COR-L47 (cell line): Measurements from ENCODE around the gene ARHGDIB.

ENCODE experiments used
- DNase-seq: peaks from one replicate; lab custom pipeline; 2025; lab: John Stamatoyannopoulos, UW

The ARHGDIB gene

DNA sequence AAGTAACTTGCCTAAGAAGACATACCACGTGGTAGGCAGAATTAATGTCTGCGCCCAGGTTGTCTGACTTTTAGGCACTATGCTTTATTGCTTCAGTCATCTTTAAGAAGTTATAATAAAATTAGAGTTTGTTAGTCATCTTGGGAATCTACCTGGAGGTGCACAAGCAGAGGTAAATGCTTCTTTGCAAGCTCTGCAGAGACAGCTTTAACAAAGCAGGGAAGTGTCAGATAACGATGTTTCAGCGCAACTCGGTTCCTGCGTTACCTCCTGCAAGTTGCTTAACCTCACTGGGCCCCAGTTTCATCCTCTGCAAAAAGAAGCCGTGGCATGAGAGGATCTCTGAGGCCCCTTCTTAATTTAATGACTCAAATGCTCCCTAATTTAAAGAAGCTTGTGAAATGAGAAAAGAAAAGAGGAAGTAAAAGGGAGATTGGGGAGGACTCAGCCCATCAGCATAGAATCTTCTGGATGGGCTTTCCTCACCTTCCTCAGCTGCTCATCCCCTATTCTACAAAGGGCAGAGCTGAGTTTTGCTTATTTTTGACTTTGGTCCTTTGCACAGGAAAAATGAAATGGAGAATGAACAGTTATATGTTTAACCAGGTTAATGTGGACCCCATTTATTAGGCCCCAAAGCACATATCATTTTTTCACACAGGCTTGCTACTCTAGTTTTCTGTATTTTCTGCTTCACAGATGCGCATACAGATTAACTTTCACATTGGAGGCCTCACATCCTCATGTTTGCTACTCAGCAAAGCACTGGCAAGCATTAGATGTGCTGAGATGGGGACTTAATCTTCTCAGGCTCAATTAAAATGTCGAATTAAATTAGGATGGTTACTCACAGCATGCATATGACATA lies 5.1 kb downstream of the ARHGDIB start:
- DNase-seq: no peak

DNA sequence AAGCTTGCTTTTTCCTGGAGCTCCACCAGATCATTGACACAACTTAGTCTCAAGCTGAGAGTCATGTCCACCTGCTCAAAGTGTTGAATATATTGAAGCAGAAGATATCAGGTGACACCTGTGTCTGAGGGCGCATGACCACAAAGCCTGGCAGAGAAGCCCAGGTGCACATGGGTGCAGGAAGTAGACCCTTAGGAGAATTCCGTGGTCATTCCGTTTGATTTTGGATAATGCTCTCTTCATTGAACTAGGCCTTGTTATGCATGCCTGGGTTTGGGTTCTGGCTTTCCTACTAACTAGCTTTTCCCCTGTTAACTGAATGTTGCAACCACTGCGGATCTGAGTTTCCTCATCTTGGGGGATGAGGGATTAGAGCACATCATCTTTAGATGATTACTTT lies 7.1 kb downstream of the ARHGDIB start:
- no peak for DNase-seq

DNA sequence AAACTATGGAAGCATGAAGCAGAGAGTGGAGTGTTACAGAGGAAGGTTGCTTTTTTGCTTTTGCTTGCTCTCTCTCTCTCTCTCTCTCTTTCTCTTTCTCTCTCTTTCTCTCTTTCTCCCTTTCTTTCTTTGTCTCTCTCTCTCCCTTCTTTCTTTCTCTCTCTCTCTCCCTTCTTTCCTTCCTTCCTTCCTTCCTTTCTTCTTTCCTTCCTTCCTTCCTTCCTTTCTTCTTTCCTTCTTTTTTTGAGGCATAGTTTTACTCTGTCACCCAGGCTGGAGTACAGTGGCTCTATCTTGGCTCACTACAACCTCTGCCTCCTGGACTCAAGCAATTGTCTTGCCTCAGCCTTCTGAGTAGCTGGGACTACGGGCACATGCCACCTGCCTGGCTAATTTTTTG lies 7.6 kb downstream of the ARHGDIB start:
- no peak for DNase-seq

DNA sequence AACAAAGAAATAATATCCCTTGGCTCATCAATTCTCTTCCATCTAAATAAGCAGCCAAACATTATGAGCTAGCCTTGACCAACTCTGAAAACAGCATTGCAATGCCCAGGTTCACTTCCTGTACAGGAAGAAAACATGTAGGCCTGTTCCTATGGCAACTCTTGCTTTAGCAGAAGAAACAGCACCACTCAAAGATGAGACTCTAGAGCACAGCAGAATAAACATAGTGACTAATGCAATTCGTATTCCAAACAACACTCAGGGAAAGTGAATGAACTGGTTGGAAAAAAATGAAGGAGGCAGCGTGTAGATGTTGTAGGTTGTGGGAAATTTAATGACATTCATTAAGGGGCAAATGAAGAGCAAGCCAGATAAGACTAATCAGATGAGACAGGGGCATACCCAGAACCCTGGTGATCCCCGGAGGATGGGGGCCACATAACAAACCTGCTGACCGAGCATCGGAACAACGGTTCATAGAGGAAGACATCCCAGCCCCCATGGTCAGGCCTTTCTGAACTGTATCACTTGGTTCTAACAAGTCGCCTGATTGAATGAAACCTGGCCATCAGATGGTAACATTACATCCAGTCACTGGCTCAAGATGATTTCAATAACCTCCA lies 9.0 kb downstream of the ARHGDIB start:
- no peak for DNase-seq

DNA sequence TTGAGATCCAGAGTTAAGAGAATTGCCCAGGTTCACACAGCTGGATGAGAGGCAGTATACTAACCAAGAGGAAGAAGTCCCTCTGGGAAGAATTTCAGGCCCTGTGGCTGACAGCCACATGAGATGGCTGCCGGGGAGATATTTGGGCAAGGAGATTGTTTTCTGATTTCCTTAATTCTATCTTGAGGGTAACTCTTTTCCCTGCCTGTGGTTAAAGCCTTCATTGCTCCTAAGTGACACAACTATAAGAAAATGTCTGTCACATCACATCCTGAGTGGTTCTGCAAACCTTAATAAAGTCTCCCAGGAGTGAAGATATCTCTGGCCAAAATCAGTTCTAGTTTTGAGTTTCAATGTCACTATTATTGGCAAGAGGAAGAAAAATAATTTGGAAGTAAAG lies 9.6 kb downstream of the ARHGDIB start:
- DNase-seq: no peak

DNA sequence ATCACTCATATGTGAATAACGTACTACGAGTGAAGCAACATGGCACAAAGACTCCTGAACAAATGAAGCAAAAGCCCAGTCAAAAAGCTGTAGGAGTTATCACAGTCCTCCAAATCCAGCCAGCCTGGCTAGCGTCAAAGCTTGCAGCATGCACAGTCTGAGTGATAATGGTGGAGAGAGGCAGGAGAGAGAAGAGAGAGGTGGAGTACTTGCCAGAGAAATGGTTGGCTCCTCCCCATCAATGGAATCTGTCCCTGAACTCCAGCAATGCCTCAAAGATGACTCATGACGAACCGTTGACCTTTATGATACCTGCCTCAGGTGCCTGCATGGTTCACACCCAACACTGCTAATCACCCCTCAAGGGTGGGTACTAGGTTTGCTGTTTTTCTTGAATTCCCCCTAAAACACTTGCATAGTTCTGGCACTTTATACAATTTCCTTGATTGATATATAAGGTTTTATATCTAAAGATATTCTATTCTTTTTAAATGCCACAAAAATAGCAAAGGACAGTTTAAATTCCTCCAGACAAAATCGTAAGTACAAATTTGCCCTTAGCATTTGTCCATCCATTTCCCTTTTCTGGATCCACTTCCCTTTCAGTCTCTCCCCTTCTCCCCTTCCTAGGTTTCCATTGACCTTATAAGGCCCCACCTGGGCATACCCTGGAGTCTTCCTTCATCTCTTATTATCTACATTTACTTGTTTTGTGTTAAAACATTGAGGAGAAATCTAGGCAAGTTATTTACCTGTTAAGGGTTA lies 10.2 kb downstream of the ARHGDIB start:
- no peak for DNase-seq

DNA sequence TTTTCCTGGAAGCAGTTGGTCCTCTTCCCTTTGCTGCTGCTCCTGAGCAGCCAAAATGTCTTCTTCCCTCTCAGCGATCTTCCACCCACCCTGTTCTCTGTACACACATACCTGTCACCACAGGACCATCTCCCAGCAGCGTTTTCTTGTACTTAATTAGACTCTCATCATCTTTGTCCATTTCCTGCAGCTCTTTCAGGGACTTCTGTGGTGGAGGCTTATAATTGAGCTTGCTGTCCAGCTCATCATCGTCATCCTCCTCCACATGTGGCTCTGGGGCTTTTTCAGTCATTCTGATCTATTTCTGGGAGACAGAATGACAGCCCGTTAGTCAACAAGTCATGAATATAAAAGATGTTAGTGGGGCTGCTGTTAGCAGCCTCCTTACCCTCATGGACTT lies 11.0 kb downstream of the ARHGDIB start:
- DNase-seq: no peak

DNA sequence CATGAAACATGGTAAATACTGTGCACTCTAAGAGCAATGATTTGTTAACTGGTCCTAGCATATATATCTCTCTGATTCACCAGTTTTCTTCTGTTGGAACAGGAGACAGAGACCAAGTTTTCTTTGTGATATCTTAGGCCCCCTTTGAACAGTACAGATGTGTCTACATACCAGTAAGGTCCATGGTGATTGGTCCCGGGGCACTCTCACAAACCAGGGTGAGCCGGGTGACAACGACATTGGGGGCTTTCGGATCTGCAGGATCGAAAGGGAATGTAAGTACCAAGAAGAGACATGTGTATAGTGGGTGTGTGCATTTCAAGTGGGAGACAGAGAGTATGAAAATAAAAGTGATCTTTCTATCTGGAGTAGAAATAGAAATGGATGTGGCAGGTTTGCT lies 11.8 kb downstream of the ARHGDIB start:
- no peak for DNase-seq

DNA sequence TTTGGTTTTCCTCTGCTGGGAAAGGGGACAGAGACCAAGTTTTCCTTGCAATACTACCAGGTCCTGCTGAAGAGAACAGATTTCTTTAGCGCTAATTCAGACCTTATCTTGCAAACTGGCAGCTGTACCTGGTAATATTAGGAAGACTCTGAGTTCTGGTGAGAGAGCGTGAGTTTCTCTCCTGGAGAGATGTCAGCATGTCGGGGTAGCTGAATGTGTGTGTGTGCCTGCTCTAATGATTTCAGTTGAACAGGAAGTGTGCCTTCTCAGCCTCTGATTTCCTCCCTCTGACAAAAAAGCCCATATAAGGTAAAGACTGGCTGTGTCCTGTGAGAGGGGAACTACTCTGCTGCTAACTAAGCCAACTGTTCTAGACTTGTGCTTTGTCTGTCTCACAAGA lies 12.7 kb downstream of the ARHGDIB start:
- no peak for DNase-seq

DNA sequence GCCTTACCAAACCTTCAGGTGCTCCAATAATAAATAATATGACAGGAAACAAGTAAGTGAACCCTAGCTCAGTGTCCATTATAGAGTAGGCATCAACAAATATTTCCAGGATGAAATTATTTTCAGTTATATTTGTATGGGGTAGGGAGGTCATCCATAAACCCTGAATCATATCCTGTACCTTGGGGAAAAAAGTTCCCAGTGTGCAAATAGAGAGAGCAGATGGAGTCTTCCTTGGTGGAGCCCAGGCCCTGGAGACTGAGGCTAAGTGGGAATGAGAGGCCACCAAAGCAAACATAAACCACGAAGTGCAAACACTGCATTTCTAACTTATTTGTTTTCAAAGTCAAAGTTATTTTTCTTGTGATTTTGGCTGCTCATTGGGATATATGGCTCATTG lies 14.5 kb downstream of the ARHGDIB start:
- DNase-seq: no peak

DNA sequence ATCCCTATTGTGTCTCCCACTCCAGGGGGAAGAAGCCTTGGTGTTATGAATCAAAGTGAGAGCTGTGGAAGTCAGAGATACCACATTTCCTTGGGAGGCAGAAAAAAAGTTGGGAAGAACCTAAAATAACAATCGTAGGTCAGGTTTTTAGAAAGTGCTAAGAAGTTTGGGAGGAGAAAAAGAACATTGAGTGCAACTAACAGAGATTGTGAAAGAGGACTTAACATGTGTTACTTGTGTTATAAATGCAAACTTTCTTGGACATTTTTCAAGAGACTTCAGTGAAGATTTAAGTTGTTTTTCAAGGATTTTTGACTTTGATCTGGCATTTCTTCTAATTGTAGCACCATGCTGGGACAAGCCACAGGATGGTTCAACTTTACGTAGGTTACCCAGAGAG lies 15.2 kb downstream of the ARHGDIB start:
- no peak for DNase-seq

DNA sequence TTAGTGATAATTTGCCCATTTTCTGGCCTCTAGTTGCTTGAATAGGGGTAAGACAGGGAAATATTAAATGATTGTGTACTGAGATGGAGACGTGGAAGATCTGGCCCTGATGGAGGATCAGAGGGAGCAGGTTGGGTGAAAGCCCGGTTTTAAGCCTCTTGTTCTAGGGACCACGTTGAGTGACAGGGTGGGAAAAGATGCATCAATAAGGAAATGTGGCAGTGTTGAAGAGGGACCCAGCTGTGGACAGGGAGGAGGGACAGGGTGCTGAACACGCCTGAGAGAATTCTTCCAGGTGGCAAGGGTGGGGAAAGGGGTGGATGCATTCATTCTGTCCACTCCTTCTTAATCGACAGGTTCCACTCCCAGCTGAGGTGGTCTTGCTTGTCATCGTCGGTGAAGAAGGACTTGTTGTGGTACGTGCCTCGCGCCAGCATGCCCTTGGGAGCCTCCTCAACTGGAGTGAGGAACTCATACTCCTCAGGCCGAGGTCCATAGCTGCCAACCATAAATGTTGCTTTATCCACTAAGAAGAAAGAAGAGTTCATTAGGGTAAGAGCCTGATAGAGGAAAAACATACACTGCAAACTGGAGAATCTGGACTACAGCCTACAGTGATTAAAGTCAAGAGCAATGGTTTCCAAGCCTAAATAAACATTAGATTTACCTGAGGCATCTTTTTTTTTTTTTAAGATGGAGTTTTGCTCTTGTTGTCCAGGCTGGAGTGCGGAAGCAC lies 19.0 kb downstream of the ARHGDIB start:
- no peak for DNase-seq

DNA sequence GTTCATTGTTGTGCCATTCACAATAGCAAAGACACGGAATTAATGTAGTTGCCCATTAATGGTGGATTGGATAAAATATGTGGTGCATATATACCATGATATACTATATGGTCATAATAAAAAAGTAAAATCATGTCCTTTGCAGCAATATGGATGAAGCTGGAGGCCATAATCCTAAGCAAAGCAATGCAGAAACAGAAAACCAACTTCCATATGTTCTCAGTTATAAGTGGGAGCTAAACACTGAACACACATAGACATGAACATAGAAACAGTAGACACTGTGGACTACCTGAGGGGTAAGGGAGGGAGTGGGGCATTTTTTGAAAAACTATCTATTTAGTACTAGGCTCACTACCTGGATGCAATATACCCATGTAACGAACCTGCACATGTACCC lies 20.0 kb downstream of the ARHGDIB start:
- DNase-seq: no peak

DNA sequence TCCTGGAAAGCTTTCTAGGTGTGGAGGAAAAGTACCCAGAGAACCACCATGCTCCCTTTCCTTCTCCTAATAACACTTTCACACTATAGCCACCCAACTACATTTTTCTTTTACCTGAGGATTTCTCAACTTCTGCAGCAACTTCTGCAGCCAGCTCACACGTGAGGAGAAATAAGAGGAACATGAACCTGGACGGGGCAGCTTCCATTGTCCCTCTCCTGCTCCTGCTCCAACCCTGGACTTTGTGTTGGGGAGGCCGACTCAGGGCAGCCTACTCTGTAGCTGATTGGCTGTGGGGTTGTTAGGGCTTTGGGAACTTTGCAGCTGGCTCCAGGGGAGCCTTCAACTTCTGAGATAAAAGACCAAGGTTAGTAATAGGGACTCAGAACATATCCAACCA lies 23.1 kb downstream of the ARHGDIB start, which contains the start of gene ERP27:
Gene ERP27 (minus strand): TSS at position 237 of the 400 bp plus-strand sequence. CDS start 29 bp downstream, at position 208.
- no peak for DNase-seq

DNA sequence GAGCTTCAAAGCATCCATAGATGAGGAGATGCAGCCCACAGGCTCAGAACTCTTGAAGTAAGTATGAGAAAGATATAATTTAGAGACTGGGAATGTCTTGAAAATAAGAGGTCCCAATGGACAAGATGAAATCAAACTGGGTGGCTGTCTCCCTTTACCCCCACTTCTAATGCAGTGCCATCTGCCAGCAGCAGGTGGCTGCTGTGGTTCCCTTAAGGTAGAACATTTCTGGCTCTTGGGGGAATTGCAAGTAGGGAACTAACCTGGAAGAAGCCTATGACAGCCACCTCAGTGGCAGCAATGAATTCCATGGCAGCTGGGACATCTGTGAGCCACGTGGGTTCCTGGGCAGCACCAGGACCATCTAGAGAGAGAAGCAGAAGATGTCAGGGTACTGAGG lies 23.7 kb downstream of the ARHGDIB start:
- DNase-seq: no peak

DNA sequence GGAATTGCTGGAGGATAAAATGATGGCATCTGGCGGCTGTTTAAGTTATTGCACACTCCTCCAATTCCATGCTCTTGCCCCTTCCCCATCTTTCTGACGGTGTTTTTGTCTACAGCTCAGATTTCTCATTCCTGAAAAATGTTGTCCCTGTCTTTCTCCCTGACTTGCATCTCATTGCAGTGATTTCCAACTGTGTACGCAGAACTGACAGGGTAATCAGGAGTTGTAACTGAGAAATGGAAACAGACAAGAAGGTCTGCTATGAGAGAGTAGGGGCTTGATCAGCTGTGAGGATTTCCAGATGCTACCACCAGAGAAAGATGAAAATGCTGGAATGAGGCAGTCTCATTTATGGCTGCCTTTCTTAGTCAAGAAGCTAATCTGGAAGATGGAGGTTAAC lies 24.4 kb downstream of the ARHGDIB start:
- DNase-seq: no peak

DNA sequence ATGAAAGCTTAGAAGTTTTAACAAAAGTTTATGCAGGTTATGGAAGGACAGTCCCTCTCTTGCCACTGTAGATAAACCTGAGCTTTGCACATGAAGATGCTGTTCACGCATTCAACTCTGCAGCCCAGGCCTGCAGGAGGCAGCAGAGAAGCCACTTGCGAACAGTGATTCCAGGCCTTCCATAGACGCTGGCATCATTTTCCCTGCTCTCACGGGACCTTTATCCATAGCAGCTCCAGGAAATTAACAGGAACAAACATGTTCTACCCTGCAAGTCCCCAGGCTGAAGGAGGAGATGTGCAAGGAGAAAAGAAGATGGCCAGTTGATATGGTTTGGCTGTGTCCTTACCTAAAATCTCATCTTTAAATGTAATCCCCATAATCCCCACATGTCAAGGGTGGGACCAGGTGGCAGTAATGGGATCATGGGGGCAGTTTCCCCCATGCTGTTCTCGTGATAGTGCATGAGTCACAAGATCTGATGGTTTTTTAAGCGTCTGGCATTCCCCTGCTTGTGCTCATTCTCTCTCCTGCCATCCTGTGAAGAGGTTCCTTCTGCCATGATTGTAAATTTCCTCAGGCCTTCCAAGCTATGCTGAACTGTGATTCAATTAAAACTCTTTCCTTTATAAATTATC lies 25.1 kb downstream of the ARHGDIB start:
- DNase-seq: no peak

DNA sequence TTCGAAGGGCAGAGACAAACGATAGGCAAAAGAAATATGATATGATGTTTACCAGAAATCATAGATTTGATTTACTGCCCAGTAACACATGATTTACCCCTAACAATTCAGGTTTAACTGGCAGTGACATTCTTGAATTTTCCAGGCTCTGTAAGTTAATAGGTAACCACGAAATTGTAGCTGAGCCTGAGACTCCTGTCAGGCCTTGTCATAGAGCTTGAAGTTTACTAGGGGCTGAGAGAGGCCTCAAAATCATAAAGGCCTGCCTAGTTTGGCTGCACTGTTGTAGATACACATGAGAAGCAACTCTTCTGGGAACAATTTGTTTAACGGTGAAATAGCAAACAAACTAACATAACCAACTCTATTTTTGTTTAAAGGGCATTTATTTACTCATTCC lies 26.4 kb downstream of the ARHGDIB start:
- DNase-seq: no peak

DNA sequence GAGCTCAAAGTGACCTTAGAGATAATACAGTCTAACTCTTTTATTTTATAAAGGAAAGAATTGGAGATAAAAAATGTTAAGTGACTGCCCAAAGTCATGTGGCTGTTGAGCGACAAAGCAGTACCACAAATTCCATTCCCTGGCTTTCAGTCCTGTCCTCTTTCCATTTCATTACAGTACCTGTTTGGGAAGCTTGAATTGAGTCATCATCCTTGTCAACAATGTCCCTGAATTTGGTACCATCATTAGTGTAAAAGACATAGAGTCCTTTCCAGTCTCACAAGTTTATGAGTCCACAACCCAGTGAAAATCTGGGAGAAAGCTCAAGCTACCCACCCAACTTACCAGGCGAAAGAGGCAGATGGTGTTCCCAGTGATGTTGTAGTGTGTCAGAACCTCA lies 26.9 kb downstream of the ARHGDIB start:
- DNase-seq: no peak

DNA sequence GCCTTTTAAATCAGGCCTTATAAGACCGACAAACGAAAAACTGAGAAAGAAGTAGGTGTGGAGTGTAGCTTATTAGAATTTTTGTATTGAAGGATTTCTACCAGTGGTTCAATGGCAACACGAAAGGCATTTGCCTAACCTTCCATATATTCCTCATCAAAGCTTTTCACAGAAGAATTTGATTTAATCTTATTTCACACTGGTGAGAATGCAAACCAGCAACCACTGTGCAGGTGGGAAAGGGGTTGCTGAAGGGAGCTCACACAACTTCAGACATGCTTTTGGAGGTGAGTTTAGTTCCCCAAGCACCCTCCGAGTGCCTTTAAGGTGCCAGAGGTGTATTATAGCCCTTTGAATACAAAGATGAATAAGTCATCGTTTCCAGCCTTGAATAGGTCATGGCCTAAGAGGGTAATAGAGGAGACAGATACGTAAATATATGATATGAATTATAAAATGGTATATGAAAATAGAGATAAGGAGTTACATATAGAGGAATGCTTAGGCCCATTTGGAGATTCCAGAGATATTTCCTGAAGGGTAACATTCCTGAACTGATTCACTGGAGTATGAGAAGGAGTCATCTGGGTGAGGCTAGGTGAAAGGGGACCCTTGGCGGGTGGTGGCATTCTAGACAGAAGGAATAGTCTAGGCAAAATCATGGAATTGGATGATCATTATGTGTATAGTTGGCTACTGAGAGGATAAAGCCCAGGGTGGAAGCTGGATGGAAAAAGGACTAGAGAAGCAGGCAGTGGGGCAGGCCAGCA lies 29.4 kb downstream of the ARHGDIB start:
- DNase-seq: no peak

DNA sequence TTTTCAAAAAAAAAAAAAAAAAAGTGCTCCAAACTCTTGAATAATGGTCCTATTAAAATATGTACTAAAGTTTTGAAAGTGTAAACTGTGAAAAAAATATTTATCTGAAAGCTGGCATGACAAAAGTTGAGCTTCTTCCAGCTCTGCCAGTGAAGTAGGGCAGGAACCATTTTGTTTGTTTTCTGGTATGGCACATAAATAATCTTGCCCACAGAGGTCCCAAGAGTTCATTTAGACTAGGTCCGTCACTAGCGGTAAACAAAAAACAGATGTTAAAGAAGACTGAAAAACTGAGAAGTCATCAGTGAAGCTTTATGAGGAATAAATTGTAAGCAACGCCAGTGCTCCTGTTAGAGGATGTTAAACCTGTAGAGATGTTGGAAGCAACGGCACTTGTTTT lies 30.0 kb downstream of the ARHGDIB start:
- DNase-seq: no peak
